ENCODE measurements around the gene OPRM1. TPM values are rescaled to one million over a fixed set of nuclear protein-coding genes. Genes with fewer than 3 reads are reported as not detected.

The OPRM1 gene
- total RNA-seq, 1 experiment from 2014 or later, result not detected

DNA sequence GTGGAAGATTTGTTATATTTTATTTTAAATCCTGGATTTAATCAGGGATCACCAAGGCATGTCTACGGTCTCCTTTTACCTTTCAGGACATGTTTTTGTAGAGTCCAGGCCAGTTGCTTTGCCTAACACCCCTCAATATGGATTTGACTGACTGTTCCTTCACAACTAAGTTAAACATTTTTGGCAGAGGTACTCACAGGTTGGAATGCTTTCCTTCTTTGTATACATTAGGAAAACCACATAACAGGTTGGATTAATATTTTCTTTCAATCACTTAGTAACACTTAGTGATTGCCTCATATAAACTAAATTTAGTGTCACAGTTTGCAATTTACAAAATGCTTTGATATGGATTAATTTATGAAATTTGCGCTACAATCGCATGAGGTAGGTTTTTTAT, 253.0 kb downstream of the OPRM1 start (continued):
- TF ChIP-seq ZNF274 (IDR thresholded peaks at IDR 0.05; ENCODE audit: low read depth, low read length), result no peak
- TF ChIP-seq SIN3A (IDR thresholded peaks at IDR 0.05; ENCODE audit: low read depth), result no peak
- no peak for TF ChIP-seq YY1 (IDR thresholded peaks at IDR 0.05; ENCODE audit: extremely low read depth, insufficient replicate concordance, low read depth, low read length)

DNA sequence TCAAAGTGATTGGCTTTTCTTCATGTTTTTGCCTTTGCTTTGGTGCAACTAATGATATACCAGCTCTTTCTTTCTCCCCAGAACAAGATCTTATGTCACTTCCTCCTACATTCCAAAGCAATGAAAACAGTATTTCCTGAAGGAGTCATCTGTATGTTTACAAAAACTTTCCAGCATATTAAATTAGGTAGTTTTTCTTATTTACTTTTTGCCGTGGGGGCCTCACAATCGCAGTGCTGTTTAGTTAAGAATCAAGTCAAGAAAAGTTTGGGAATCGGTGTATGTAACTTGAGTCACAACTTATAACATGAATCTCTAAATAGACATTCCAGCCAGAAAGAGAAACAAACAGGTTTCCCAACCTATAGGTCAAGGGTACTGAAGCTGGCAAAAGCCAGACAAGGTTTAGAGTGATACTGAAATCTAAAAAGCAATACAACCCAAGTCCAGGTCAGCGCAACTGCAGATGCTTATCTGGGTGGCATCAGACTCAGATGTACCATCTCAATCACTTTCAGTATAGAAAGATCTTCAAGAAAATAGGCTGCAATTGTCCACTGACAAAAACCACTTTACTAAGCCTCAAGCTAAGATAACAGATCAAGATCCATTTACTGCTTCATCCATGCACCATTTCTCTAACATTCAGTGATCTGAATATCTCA, 253.9 kb downstream of the OPRM1 start:
- no peak for ATAC-seq
- Histone ChIP-seq H3K27me3 (ENCODE audit: insufficient read depth, low read length) (no peaks in the 10 kb centered on the region), H3K27ac (ENCODE audit: low read depth, low read length) (no peak overlapping the region), H2AFZ (ENCODE audit: low read depth, low read length, poor library complexity, severe bottlenecking) (no peak overlapping the region), H3K79me2 (ENCODE audit: insufficient read depth, low read length) (no peaks in the 10 kb centered on the region), H3K4me2 (ENCODE audit: low read length) (peak overlapping the region; percentile 11; the same call in 1 of the 2 replicates), H3K9me3 (ENCODE audit: control insufficient read depth in 1 of 2, insufficient read depth in 1 of 2, low read depth in 1 of 2, low read length in 2 of 2) (no peaks in the 10 kb centered on the region), H3K4me3 (replicated peaks in 1 of 2; ENCODE audit: low read depth in 1 of 2, low read length in 2 of 2) (no peak overlapping the region), H3K9me2 (ENCODE audit: insufficient read depth) (no peaks in the 10 kb centered on the region; the same call in 1 of the 2 replicates), H3K4me1 (ENCODE audit: control insufficient read depth in 1 of 2, insufficient read depth in 2 of 2, low read length in 2 of 2) (peaks cover 0 to 11% of the 10 kb centered on the region in 2 experiments; a peak in 2 of 4 replicates), H3K36me3 (ENCODE audit: control insufficient read depth in 1 of 2, insufficient read depth in 2 of 2, low read length in 2 of 2) (no peaks in the 10 kb centered on the region), H4K20me1 (ENCODE audit: insufficient read depth) (no peaks in the 10 kb centered on the region), H3K9ac (ENCODE audit: low read length) (no peak overlapping the region)
- TF ChIP-seq, protein P1, sequence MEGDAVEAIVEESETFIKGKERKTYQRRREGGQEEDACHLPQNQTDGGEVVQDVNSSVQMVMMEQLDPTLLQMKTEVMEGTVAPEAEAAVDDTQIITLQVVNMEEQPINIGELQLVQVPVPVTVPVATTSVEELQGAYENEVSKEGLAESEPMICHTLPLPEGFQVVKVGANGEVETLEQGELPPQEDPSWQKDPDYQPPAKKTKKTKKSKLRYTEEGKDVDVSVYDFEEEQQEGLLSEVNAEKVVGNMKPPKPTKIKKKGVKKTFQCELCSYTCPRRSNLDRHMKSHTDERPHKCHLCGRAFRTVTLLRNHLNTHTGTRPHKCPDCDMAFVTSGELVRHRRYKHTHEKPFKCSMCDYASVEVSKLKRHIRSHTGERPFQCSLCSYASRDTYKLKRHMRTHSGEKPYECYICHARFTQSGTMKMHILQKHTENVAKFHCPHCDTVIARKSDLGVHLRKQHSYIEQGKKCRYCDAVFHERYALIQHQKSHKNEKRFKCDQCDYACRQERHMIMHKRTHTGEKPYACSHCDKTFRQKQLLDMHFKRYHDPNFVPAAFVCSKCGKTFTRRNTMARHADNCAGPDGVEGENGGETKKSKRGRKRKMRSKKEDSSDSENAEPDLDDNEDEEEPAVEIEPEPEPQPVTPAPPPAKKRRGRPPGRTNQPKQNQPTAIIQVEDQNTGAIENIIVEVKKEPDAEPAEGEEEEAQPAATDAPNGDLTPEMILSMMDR (IDR thresholded peaks at IDR 0.05 in 2 of 3, conservative IDR thresholded peaks at IDR 0.05 in 1 of 3; ENCODE audit: borderline replicate concordance in 1 of 3, insufficient read depth in 1 of 3, low read depth in 2 of 3, low read length in 2 of 3), result no peak
- ChIA-PET CTCF (interaction anchor here (0.7 kb wide), 1 partner anchor 12 kb away, joined by 3 read pairs; no protein-coding TSS in a partner anchor), RAD21 (ENCODE audit: low non-redundant PET in 1 of 2, low total read pairs in 2 of 2, uncharacterized antibody in 2 of 2, unreplicated experiment in 2 of 2) (no interaction called here), POLR2A (no interaction called here)
- BruUV-seq (replicated peaks), result no TSS peak
- no peak for DNase-seq (ENCODE audit: low read depth, low spot score)
- intact Hi-C loops (cut with micrococcal nuclease), result no loop called here
